ENCODE results near the gene GPR137B. TPM values are rescaled to one million over a fixed set of nuclear protein-coding genes. Genes with fewer than 3 reads are reported as not detected.

The GPR137B gene
- total and polyA plus RNA-seq, 2 of the 8 experiments (the other 6 are each of a cell fraction or from before 2014, with no cell fraction given), result 6.9 to 7.7 TPM

GRCh38 chr1:236164273-236164672 is 21.9 kb downstream of the GPR137B start:
- Histone ChIP-seq H3K9ac (replicated peaks in 1 of 4; ENCODE audit: extremely low read depth in 1 of 4, low read depth in 3 of 4, low read length in 3 of 4) (no peak overlapping the region), H2AK5ac (ENCODE audit: low read depth, low read length) (no peak overlapping the region), H3K56ac (replicated peaks; ENCODE audit: insufficient read length, low read depth, low read length) (no peak overlapping the region), H3K4me3 (ENCODE audit: extremely low read depth in 1 of 4, insufficient read depth in 2 of 4, low read depth in 3 of 4, low read length in 4 of 4) (no peak overlapping the region), H3K4me2 (ENCODE audit: insufficient read depth in 1 of 2, low read depth in 2 of 2, low read length in 2 of 2) (no peak overlapping the region), H2AFZ (ENCODE audit: low read length) (no peak overlapping the region), H4K8ac (ENCODE audit: extremely low read depth, insufficient read depth, low read length) (no peak overlapping the region), H2BK15ac (ENCODE audit: low read length) (no peak overlapping the region), H3K23ac (ENCODE audit: insufficient read length) (no peak overlapping the region), H3K9me3 (ENCODE audit: insufficient read depth in 2 of 2, low read depth in 1 of 2, low read length in 1 of 2) (peaks cover 15 to 19% of the 10 kb centered on the region in 2 experiments), H2BK20ac (ENCODE audit: low read length) (no peak overlapping the region), H4K91ac (replicated peaks; ENCODE audit: insufficient read length, low read length) (no peak overlapping the region), H3K18ac (ENCODE audit: extremely low read depth, low read length) (no peak overlapping the region), H2BK120ac (replicated peaks; ENCODE audit: low read depth, low read length) (no peak overlapping the region), H3K14ac (ENCODE audit: insufficient read length) (no peak overlapping the region), H3K27me3 (replicated peaks in 1 of 4; ENCODE audit: control insufficient read depth in 3 of 4, extremely low read depth in 1 of 4, insufficient read depth in 3 of 4, low read length in 3 of 4) (no peaks in the 10 kb centered on the region), H3K4me1 (replicated peaks in 1 of 4; ENCODE audit: control insufficient read depth in 3 of 4, insufficient read depth in 4 of 4, low read length in 3 of 4) (no peaks in the 10 kb centered on the region), H3K23me2 (ENCODE audit: low read depth, low read length) (no peaks in the 10 kb centered on the region; the same call in 1 of the 2 replicates), H3K27ac (ENCODE audit: low read depth, low read length) (no peak overlapping the region), H3K79me1 (ENCODE audit: low read depth, low read length) (0 out of 2 replicates have a peak, but pooled peaks cover 4% of the 10 kb centered on the region), H3K36me3 (ENCODE audit: control insufficient read depth in 2 of 4, insufficient read depth in 4 of 4, low read length in 3 of 4) (no peaks in the 10 kb centered on the region; a peak in 1 of 8 replicates), H2BK5ac (ENCODE audit: low read depth, low read length) (no peak overlapping the region), H4K20me1 (replicated peaks in 1 of 2; ENCODE audit: control insufficient read depth in 1 of 2, insufficient read depth in 2 of 2, low read length in 2 of 2) (peaks cover 0 to 4% of the 10 kb centered on the region in 2 experiments), H2BK12ac (ENCODE audit: low read depth, low read length) (no peak overlapping the region), H3K4ac (replicated peaks; ENCODE audit: insufficient read length, low read depth, low read length) (no peak overlapping the region), H3K79me2 (ENCODE audit: control insufficient read depth in 1 of 2, insufficient read depth in 2 of 2, low read length in 2 of 2) (no peaks in the 10 kb centered on the region), H4K5ac (ENCODE audit: insufficient read length, low read depth, low read length) (no peak overlapping the region)
- POLR2A ChIA-PET (ENCODE audit: partially characterized antibody), result no interaction called here
- FAIRE-seq, result no peak
- TF ChIP-seq CHD2 (IDR thresholded peaks at IDR 0.05; ENCODE audit: low read length) (no peak), NRF1 (IDR thresholded peaks at IDR 0.05; ENCODE audit: low read depth, low read length) (no peak), KDM5A (IDR thresholded peaks at IDR 0.05; ENCODE audit: low read length) (no peak), ATF2 (IDR thresholded peaks at IDR 0.05; ENCODE audit: low read length) (no peak), EP300 (IDR thresholded peaks at IDR 0.05; ENCODE audit: borderline replicate concordance in 1 of 2, low read depth in 2 of 2, low read length in 2 of 2) (no peak)
- 80% methylated on average over 7 of the region's 7 CpGs; no CpG with 5 or more reads in 1 of the 2 experiments for WGBS, 2 experiments (ENCODE audit: extremely low coverage in 1 of 2, insufficient coverage in 1 of 2, insufficient read length in 1 of 2, insufficient replicate concordance in 2 of 2, low coverage in 1 of 2, low lambda C conversion rate in 2 of 2, missing lambda C conversion rate in 1 of 2)
- DNase-seq (ENCODE audit: low read depth in 1 of 2, low spot score in 2 of 2), result no peak
- CTCF ChIA-PET (ENCODE audit: partially characterized antibody), result interaction anchor here (0.6 to 1.1 kb wide), 3 partner anchors 21 to 288 kb away, joined by 3 to 4 read pairs (median 3); no protein-coding TSS in a partner anchor
